ENCODE measurements around the gene AKR1C8.

GRCh38 chr10:5108658-5109416, 76.1 kb downstream of the AKR1C8 start:
- TF ChIP-seq CTCF (IDR thresholded peaks at IDR 0.05) (no peak), POLR2A (IDR thresholded peaks at IDR 0.05) (no peak), POLR2AphosphoS5 (IDR thresholded peaks at IDR 0.05) (no peak)
